ENCODE results near the gene PCDHGA3. TPM values are rescaled to one million over a fixed set of nuclear protein-coding genes. Genes with fewer than 3 reads are reported as not detected.

Gene PCDHGA3
- total and polyA plus RNA-seq, 9 of the 15 experiments (the other 6 are each of a cell fraction or from before 2014, with no cell fraction given), result 0.13 to 0.28 (median 0.18) TPM; not detected in 2

GRCh38 chr5:141320225-141321169, 23.1 kb upstream of the PCDHGA3 start, which contains the start of gene TAF7 (continued):
- peak; percentile 91 for TF ChIP-seq CREM (IDR thresholded peaks at IDR 0.05; ENCODE audit: low read depth)
- 0 out of 4 replicates have a peak, but pooled peaks of 1 of the 2 experiments have one; percentile 26 for TF ChIP-seq MLLT1 (IDR thresholded peaks at IDR 0.05)
- peak; percentile 78 for TF ChIP-seq KDM5B (IDR thresholded peaks at IDR 0.05; ENCODE audit: insufficient replicate concordance, low read depth, low read length)
- TF ChIP-seq SREBF1 (IDR thresholded peaks at IDR 0.05; ENCODE audit: borderline replicate concordance, low read depth, low read length), result no peak
- no peak for TF ChIP-seq MAFF (IDR thresholded peaks at IDR 0.05; ENCODE audit: low read length)
- TF ChIP-seq C11orf30 (IDR thresholded peaks at IDR 0.05; ENCODE audit: low read depth), result peak; percentile 39
- TF ChIP-seq NFRKB (IDR thresholded peaks at IDR 0.05; ENCODE audit: low read depth), result peak; percentile 87
- peak; percentile 68; the same call in 1 of the 2 replicates for TF ChIP-seq CAMTA2 (CRISPR knock-in tag; conservative IDR thresholded peaks at IDR 0.05)
- TF ChIP-seq RAD21 (CRISPR knock-in tag; conservative IDR thresholded peaks at IDR 0.05 in 1 of 2, IDR thresholded peaks at IDR 0.05 in 1 of 2), result peak in 1 of 2 experiments; percentile 39; a peak in 2 of 4 replicates
- TF ChIP-seq PURB (CRISPR knock-in tag; IDR thresholded peaks at IDR 0.05; ENCODE audit: low read depth), result no peak
- TF ChIP-seq IFI16 (CRISPR knock-in tag; IDR thresholded peaks at IDR 0.05), result no peak
- 0 out of 2 replicates have a peak, but pooled peaks have one; percentile 19 for TF ChIP-seq ZHX1 (conservative IDR thresholded peaks at IDR 0.05; ENCODE audit: low read length)
- no peak for TF ChIP-seq ZFPM2 (CRISPR knock-in tag; IDR thresholded peaks at IDR 0.05)
- TF ChIP-seq USF1 (CRISPR knock-in tag; IDR thresholded peaks at IDR 0.05), result no peak
- peak; percentile 92 for TF ChIP-seq TAF1 (IDR thresholded peaks at IDR 0.05; ENCODE audit: control insufficient read depth, extremely low read depth, insufficient read depth, low read length, severe bottlenecking)
- no peak for TF ChIP-seq SRSF7 (optimal IDR thresholded peaks at IDR 0.05; ENCODE audit: low read depth, low read length)
- peak; percentile 82; the same call in 1 of the 2 replicates for TF ChIP-seq ZNF830 (CRISPR knock-in tag; IDR thresholded peaks at IDR 0.05)
- TF ChIP-seq ARNT (IDR thresholded peaks at IDR 0.05), result peak in 1 of 2 experiments; percentile 56; a peak in 1 of 4 replicates
- no peak for TF ChIP-seq CLOCK (CRISPR knock-in tag; IDR thresholded peaks at IDR 0.05; ENCODE audit: borderline replicate concordance)
